ENCODE data around the gene ABTB1. TPM values are rescaled to one million over a fixed set of nuclear protein-coding genes. Genes with fewer than 3 reads are reported as not detected.
"Not testable (repeated sequence)": the region's sequence is repeated elsewhere in the genome, so short reads cannot be mapped to it uniquely, and the experiment has no call there.

Gene ABTB1
- total RNA-seq, 2 donors from 2014 or later, result 27.7 to 28.9 TPM

GRCh38 chr3:127680798-127681221 is 8.1 kb downstream of the ABTB1 start:
- DNase-seq (ENCODE audit: low spot score), result peak; percentile 64
- intact Hi-C loops (cut with DNase I), result no loop called here

GRCh38 chr3:127682175-127682554 is 9.4 kb downstream of the ABTB1 start:
- intact Hi-C loops (cut with DNase I); DNase-seq (ENCODE audit: low spot score): not testable (repeated sequence)

- intact Hi-C loops (cut with DNase I), result no loop called here
- DNase-seq (ENCODE audit: low spot score), result peak; percentile 58
Measured at GRCh38 chr3:127682561-127682960, 9.8 kb downstream of the ABTB1 start.

GRCh38 chr3:127684871-127685707 is 12.3 kb downstream of the ABTB1 start:
- intact Hi-C loops (cut with DNase I), result no loop called here
- peak; percentile 73 for DNase-seq (ENCODE audit: low spot score)

- intact Hi-C loops (cut with DNase I), result no loop called here
- DNase-seq (ENCODE audit: low spot score), result no peak
Measured at GRCh38 chr3:127685708-127686511, 13.2 kb downstream of the ABTB1 start.

- intact Hi-C loops (cut with DNase I), result no loop called here
- no peak for DNase-seq (ENCODE audit: low spot score)
Measured at GRCh38 chr3:127686512-127686894, 13.8 kb downstream of the ABTB1 start.

GRCh38 chr3:127687228-127687737 is 14.5 kb downstream of the ABTB1 start:
- intact Hi-C loops (cut with DNase I), result no loop called here
- no peak for DNase-seq (ENCODE audit: low spot score)

- intact Hi-C loops (cut with DNase I), result no loop called here
- peak; percentile 26 for DNase-seq (ENCODE audit: low spot score)
Measured at GRCh38 chr3:127688022-127688415, 15.3 kb downstream of the ABTB1 start.

- intact Hi-C loops (cut with DNase I), result no loop called here
- peak; percentile 51 for DNase-seq (ENCODE audit: low spot score)
Measured at GRCh38 chr3:127688416-127689265, 15.9 kb downstream of the ABTB1 start.

GRCh38 chr3:127689266-127689860 is 16.6 kb downstream of the ABTB1 start:
- intact Hi-C loops (cut with DNase I), result no loop called here
- DNase-seq (ENCODE audit: low spot score), result peak; percentile 69

- DNase-seq (ENCODE audit: low spot score), result peak; percentile 76
Measured at GRCh38 chr3:127690106-127690505, 17.4 kb downstream of the ABTB1 start.

GRCh38 chr3:127690823-127691452 is 18.2 kb downstream of the ABTB1 start:
- intact Hi-C loops (cut with DNase I), result loop anchor here in 1 of 2 donors (5.0 kb wide), 1 partner anchor 131 kb away; the partner anchor contains the start of gene MGLL
- peak; percentile 82 for DNase-seq (ENCODE audit: low spot score)

More at GRCh38 chr3:127690106-127690505, 17.4 kb downstream of the ABTB1 start:
- intact Hi-C loops (cut with DNase I), result loop anchor here in 1 of 2 donors (5.0 kb wide), 1 partner anchor 132 kb away; the partner anchor contains the start of gene MGLL

- DNase-seq (ENCODE audit: low spot score), result peak; percentile 68
- intact Hi-C loops (cut with DNase I), result loop anchor here in 1 of 2 donors (5.0 kb wide), 1 partner anchor 131 kb away; the partner anchor contains the start of gene MGLL
Measured at GRCh38 chr3:127691489-127691888, 18.7 kb downstream of the ABTB1 start.

GRCh38 chr3:127691974-127692373 is 19.2 kb downstream of the ABTB1 start:
- intact Hi-C loops (cut with DNase I), result loop anchor here in 1 of 2 donors (5.0 kb wide), 1 partner anchor 130 kb away; the partner anchor contains the start of gene MGLL
- no peak for DNase-seq (ENCODE audit: low spot score)

GRCh38 chr3:127692501-127693335 is 20.0 kb downstream of the ABTB1 start:
- intact Hi-C loops (cut with DNase I), result loop anchor here in 1 of 2 donors (5.0 kb wide), 1 partner anchor 130 kb away; the partner anchor contains the start of gene MGLL
- DNase-seq (ENCODE audit: low spot score), result peak; percentile 50

GRCh38 chr3:127693336-127693843 is 20.6 kb downstream of the ABTB1 start:
- intact Hi-C loops (cut with DNase I), result loop anchor here in 1 of 2 donors (5.0 kb wide), 1 partner anchor 129 kb away; the partner anchor contains the start of gene MGLL
- DNase-seq (ENCODE audit: low spot score), result peak; percentile 57

Measured in posterior vena cava (tissue), 2 donors.